Type B pancreatic cell (in vitro differentiated cells): Measurements from ENCODE around the gene AFF1. TPM values are rescaled to one million over a fixed set of nuclear protein-coding genes. Genes with fewer than 3 reads are reported as not detected.
A peak's percentile ranks its signal among the peaks of the same experiment; 100 is the strongest.

ENCODE experiments used
- DNase-seq: peaks from one replicate; pipeline ENCODE4 v3.0.0; 2021; ENCODE audit warnings: mixed read lengths; ENCODE audit not compliant: unreplicated experiment; ENCODE audit errors: extremely low spot score
- H3K27ac Mint-ChIP-seq: 2 replicates; pipeline ENCODE4 v1.8.0; 2021; ENCODE audit warnings: mild to moderate bottlenecking, mixed read lengths
- H3K27me3 Mint-ChIP-seq: 2 replicates; pipeline ENCODE4 v1.8.0; 2021; ENCODE audit warnings: mixed read lengths
- H3K36me3 Mint-ChIP-seq: 2 replicates; pipeline ENCODE4 v1.8.0; 2021; ENCODE audit warnings: mixed read lengths
- H3K4me1 Mint-ChIP-seq: one replicate; pipeline ENCODE4 v1.8.0; 2021; ENCODE audit warnings: mixed read lengths; ENCODE audit not compliant: unreplicated experiment
- H3K4me3 Mint-ChIP-seq: 2 replicates; pipeline ENCODE4 v1.8.0; 2021; ENCODE audit warnings: mild to moderate bottlenecking, mixed read lengths
- H3K9me3 Mint-ChIP-seq: 2 replicates; pipeline ENCODE4 v1.8.0; 2021; ENCODE audit warnings: mixed read lengths
- total RNA-seq: library from RNA; stranded (reverse); gene quantifications from 2 replicates; pipeline ENCODE4 v1.2.1, GENCODE V29; 2021; ENCODE audit warnings: low replicate concordance
- TF ChIP-seq, protein P1 (sequence below): fragments of 200-600 bp; sonication (generic); conservative IDR thresholded peaks from 2 replicates; pipeline ENCODE4 v1.5.0; 2021; ENCODE audit warnings: antibody characterized with exemption, mild to moderate bottlenecking

Gene AFF1
- total RNA-seq, 1 donor from 2014 or later, result 39.7 TPM

DNA sequence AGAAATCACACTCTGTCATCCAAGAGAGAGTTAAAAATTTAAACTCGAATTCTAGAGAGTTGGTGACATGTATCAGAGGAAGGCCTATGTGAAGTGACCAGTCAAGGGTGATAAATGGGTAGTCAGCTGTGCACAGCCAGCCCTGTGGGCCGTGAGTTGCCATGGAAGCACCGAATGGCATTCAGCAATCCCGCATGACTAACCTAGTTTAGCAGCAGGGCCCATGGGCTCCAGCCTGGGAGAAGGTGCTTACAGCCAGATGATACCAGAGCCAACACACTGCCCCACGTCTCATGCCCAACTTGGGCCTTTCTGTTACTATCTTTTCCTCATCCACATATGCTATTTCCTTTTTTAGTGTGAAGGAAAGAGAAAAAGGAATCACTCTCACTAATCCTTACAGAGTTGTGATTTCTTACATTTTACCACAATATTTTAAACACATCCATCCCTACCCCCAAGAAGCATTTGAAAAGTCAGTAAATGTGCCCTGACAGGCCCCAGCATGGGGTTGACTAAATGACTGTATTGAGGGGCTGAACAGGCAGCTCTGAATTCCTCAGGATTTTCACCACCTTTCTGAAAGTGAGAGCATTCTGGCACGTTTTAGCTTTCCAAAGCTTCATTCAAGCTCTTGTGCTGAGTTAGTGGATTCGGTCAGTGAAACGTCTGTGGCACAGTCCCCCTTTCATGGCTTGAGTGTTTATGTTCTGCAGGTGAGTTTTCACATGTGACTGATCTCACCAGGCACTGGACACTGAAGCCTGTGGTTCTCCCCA, 104.2 kb downstream of the AFF1 start:
- H3K27me3 Mint-ChIP-seq, result no peaks in the 10 kb centered on the region
- TF ChIP-seq, protein P1, sequence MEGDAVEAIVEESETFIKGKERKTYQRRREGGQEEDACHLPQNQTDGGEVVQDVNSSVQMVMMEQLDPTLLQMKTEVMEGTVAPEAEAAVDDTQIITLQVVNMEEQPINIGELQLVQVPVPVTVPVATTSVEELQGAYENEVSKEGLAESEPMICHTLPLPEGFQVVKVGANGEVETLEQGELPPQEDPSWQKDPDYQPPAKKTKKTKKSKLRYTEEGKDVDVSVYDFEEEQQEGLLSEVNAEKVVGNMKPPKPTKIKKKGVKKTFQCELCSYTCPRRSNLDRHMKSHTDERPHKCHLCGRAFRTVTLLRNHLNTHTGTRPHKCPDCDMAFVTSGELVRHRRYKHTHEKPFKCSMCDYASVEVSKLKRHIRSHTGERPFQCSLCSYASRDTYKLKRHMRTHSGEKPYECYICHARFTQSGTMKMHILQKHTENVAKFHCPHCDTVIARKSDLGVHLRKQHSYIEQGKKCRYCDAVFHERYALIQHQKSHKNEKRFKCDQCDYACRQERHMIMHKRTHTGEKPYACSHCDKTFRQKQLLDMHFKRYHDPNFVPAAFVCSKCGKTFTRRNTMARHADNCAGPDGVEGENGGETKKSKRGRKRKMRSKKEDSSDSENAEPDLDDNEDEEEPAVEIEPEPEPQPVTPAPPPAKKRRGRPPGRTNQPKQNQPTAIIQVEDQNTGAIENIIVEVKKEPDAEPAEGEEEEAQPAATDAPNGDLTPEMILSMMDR, result no peak
- H3K4me3 Mint-ChIP-seq, result peak overlapping the region; percentile 65
- peak overlapping the region; percentile 74 for H3K27ac Mint-ChIP-seq
- peaks cover 53% of the 10 kb centered on the region for H3K4me1 Mint-ChIP-seq
- H3K36me3 Mint-ChIP-seq, result no peaks in the 10 kb centered on the region
- DNase-seq, result no peak
- no peaks in the 10 kb centered on the region for H3K9me3 Mint-ChIP-seq

DNA sequence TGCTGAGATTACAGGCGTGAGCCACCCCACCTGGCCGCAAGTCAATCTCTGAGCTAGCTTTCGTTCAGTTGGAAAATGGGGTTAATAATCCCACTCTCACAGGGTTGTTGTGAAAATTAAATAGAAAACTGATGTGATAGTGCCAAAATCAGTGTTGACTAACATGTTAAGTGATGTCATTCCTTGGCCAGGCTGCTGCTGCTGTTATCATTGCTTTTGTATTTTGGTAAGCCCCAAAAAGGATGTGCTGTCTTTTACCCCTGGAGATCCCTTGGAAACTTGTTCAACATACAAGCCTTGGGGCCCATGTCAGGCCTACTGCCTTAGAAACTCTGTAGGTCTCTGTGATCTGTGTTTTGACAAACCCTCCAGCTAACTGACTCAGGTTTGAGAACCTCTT, 106.3 kb downstream of the AFF1 start:
- H3K27ac Mint-ChIP-seq, result no peak overlapping the region
- TF ChIP-seq, protein P1, result no peak
- peaks cover 47% of the 10 kb centered on the region for H3K4me1 Mint-ChIP-seq
- H3K36me3 Mint-ChIP-seq, result no peaks in the 10 kb centered on the region
- DNase-seq, result no peak
- H3K4me3 Mint-ChIP-seq, result no peak overlapping the region
- no peaks in the 10 kb centered on the region for H3K9me3 Mint-ChIP-seq
- H3K27me3 Mint-ChIP-seq, result no peaks in the 10 kb centered on the region

DNA sequence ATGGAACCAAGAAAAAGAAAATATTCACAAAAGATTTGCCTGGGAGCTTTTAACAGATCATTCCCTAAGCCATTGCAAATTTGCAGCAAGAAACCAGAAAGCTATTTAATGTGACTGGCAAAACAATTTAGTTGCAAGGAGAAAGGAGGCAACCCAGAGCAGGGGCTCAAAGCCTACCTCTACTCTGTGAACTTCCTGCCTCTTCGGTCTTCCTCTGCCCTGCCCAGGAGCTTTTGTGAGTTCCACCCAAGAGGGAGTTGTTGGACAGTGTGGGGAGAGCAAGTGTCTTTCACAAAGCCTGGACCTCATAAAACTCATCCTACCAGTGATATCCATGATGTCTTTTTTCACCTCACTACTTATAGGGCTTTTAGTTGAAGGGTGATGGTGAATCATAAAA, 107.4 kb downstream of the AFF1 start:
- Mint-ChIP-seq H3K9me3 (no peaks in the 10 kb centered on the region), H3K36me3 (peaks cover 4% of the 10 kb centered on the region), H3K27me3 (no peaks in the 10 kb centered on the region), H3K4me3 (no peak overlapping the region), H3K4me1 (peaks cover 36% of the 10 kb centered on the region), H3K27ac (no peak overlapping the region)
- DNase-seq, result no peak
- TF ChIP-seq, protein P1, result no peak

DNA sequence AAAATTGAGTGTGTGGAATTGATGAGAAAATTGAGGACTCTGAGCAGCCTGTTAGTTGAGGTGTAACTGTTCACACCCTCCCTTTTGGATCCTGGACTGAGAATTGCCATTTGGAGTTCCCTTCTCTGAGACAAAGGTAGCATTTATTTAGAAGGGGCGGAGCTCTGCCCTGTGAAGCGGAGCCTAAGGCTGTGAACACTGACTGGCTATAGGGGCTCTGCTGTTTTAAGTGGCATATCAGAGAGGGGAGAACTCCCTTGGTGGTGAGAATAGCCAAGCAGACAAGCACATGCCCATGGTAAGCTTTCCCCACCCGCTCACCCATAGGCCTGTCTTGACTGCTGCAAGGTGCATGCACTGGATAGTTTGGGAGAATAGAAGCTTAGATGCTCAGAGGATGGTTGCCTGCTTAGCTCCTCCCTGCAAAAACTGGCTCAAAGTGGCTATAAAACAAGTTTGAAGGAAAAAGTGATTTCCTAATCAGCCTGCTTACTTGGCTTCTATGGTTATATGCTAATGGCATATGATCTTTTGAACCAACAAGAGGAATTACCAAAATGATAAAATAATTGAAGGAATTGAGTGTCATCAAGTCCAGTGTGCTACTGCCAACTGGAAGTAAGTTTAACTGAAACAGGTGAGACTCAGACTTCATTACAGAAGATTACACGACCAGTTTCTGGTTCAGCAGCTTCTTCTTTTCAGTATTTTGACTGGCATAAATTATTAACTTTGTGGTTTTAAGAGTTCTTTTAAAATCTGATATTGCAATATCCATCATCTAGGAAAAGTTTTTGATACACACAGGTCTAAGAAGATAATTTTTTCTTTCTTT, 108.4 kb downstream of the AFF1 start:
- Mint-ChIP-seq H3K36me3 (peaks cover 10% of the 10 kb centered on the region), H3K27me3 (no peaks in the 10 kb centered on the region), H3K4me1 (peaks cover 28% of the 10 kb centered on the region), H3K27ac (no peak overlapping the region), H3K9me3 (no peaks in the 10 kb centered on the region), H3K4me3 (no peak overlapping the region)
- no peak for DNase-seq
- TF ChIP-seq, protein P1, result no peak

DNA sequence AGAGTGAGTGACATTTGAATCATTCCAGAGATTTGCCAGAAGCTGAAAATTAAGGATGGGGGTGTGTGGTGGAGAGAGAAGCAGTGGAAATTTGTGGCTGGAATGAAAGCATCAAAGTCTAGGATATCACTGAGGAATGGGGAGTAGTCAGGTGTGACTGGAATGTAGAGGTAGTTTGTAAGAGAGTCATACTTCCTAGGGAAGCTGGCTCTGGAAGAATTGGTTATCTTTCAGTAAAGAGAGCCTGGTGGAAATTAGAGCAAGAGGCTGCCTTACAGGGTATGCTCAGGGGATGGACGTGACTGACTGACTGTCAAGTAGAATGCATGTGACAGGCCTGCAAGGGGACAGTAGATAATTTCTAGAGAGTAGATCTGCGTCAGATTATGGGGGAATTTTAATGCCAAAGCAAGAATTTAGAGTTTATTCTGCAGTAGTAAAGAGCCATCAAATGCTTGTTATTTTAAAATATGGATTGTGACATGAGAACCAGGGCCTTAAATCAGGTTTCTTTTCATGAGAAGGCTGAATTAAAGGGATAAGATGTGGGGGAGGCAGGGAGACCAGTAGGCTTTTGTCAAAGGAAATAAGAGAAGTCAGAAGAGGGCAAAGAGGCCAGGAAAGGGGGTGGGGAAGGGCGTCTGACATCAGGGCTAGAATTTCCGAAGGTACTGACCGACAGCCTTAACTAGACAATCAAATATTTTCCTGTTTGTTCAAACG, 109.9 kb downstream of the AFF1 start:
- TF ChIP-seq, protein P1, result no peak
- H3K27ac Mint-ChIP-seq, result no peak overlapping the region
- no peak for DNase-seq
- peaks cover 13% of the 10 kb centered on the region for H3K4me1 Mint-ChIP-seq
- no peaks in the 10 kb centered on the region for H3K9me3 Mint-ChIP-seq
- peaks cover 14% of the 10 kb centered on the region for H3K36me3 Mint-ChIP-seq
- no peaks in the 10 kb centered on the region for H3K27me3 Mint-ChIP-seq
- no peak overlapping the region for H3K4me3 Mint-ChIP-seq
